D341Med (cell line): Measurements from ENCODE around the gene ATP5F1E.

Experiments
- DNase-seq: peaks from one replicate; pipeline ENCODE4 v3.0.0; 2012; ENCODE audit warnings: low spot score

ATP5F1E gene

GRCh38 chr20:59005523-59006166, 26.5 kb downstream of the ATP5F1E start:
- DNase-seq = no peak

GRCh38 chr20:59004763-59005522, 27.2 kb downstream of the ATP5F1E start:
- DNase-seq = no peak

GRCh38 chr20:59004493-59004762, 27.7 kb downstream of the ATP5F1E start:
- no peak for DNase-seq

- no peak for DNase-seq
Observed at GRCh38 chr20:59003836-59004492, 28.2 kb downstream of the ATP5F1E start.

GRCh38 chr20:59002874-59003399, 29.2 kb downstream of the ATP5F1E start:
- DNase-seq = no peak

GRCh38 chr20:59002388-59002787, 29.7 kb downstream of the ATP5F1E start:
- DNase-seq = no peak

- DNase-seq = no peak
Observed at GRCh38 chr20:59001449-59002171, 30.5 kb downstream of the ATP5F1E start.

GRCh38 chr20:59001068-59001448, 31.1 kb downstream of the ATP5F1E start:
- no peak for DNase-seq

- no peak for DNase-seq
Observed at GRCh38 chr20:59000326-59000725, 31.8 kb downstream of the ATP5F1E start.

GRCh38 chr20:58998656-58999055, 33.5 kb downstream of the ATP5F1E start:
- no peak for DNase-seq

- no peak for DNase-seq
Observed at GRCh38 chr20:58997141-58997770, 34.9 kb downstream of the ATP5F1E start.

- DNase-seq = no peak
Observed at GRCh38 chr20:58996226-58996611, 35.9 kb downstream of the ATP5F1E start.

- no peak for DNase-seq
Observed at GRCh38 chr20:58995461-58996225, 36.5 kb downstream of the ATP5F1E start.

- DNase-seq = no peak
Observed at GRCh38 chr20:58994390-58995159, 37.6 kb downstream of the ATP5F1E start.

GRCh38 chr20:58993332-58994248, 38.5 kb downstream of the ATP5F1E start:
- DNase-seq = no peak

- no peak for DNase-seq
Observed at GRCh38 chr20:58992911-58993310, 39.2 kb downstream of the ATP5F1E start.

- no peak for DNase-seq
Observed at GRCh38 chr20:58991715-58992114, 40.4 kb downstream of the ATP5F1E start.

- no peak for DNase-seq
Observed at GRCh38 chr20:58990651-58991445, 41.3 kb downstream of the ATP5F1E start.

GRCh38 chr20:58989196-58989595, 42.9 kb downstream of the ATP5F1E start:
- DNase-seq = no peak
